Subcutaneous adipose tissue (tissue), 4 donors: Measurements from ENCODE around the gene ACOX3. TPM values are rescaled to one million over a fixed set of nuclear protein-coding genes. Genes with fewer than 3 reads are reported as not detected.

Experiments
- CTCF ChIP-seq: fragments of 450-650 bp; IDR thresholded peaks from one replicate; pipeline ENCODE4 v1.5.1; 2016; ENCODE audit warnings: low read depth, mild to moderate bottlenecking, control low read depth, antibody characterized with exemption, moderate library complexity
- total RNA-seq, 4 donors: library from RNA; depleted of rRNA; stranded (reverse); fragments of >200 nt; gene quantifications; one replicate each; pipeline ENCODE4 v1.1.0, GENCODE V29; 2016

Gene ACOX3
- total RNA-seq, 4 donors from 2014 or later, result 12.2 to 33.7 (median 17.3) TPM

GRCh38 chr4:8439168-8439567 is 1.4 kb downstream of the ACOX3 start:
- no peak for TF ChIP-seq CTCF

GRCh38 chr4:8438743-8439142 is 1.8 kb downstream of the ACOX3 start:
- no peak for TF ChIP-seq CTCF

- TF ChIP-seq CTCF, result no peak
These were observed 3.2 kb downstream of the ACOX3 start for GRCh38 chr4:8437281-8437680.

- TF ChIP-seq CTCF, result no peak
These were observed 4.8 kb downstream of the ACOX3 start for GRCh38 chr4:8435656-8436121.

GRCh38 chr4:8434251-8435073 is 6.1 kb downstream of the ACOX3 start:
- no peak for TF ChIP-seq CTCF

GRCh38 chr4:8433136-8433535 is 7.4 kb downstream of the ACOX3 start:
- TF ChIP-seq CTCF, result no peak

GRCh38 chr4:8431553-8431952 is 9.0 kb downstream of the ACOX3 start:
- TF ChIP-seq CTCF, result no peak
